Breast epithelium (tissue), 4 donors: Measurements from ENCODE around the gene PEX5L. TPM values are rescaled to one million over a fixed set of nuclear protein-coding genes. Genes with fewer than 3 reads are reported as not detected.

Experiments used
- DNase-seq, 2 donors: peaks; one replicate each; pipeline ENCODE4 v3.0.0-alpha.2; 2019; ENCODE audit warnings: low spot score in 2 of 2
- H3K27ac ChIP-seq, 2 donors: fragments of 200-600 bp; sonication (generic) in 1 of 2; one replicate each; pipeline ENCODE4 v1.5.1; 2016 to 2019; ENCODE audit warnings: mild to moderate bottlenecking in 1 of 2
- H3K27me3 ChIP-seq, 2 donors: fragments of 200-600 bp; sonication (generic) in 1 of 2; one replicate each; pipeline versions ENCODE4 v1.5.1 to v1.6.0; 2017 to 2019; ENCODE audit warnings: control low read depth in 1 of 2, mild to moderate bottlenecking in 1 of 2
- H3K36me3 ChIP-seq: fragments of 200-600 bp; one replicate; pipeline ENCODE4 v1.5.1; 2019
- H3K4me1 ChIP-seq, 2 donors: fragments of 200-600 bp; sonication (generic); one replicate each; pipeline ENCODE4 v1.5.1; 2016 to 2019; ENCODE audit warnings: control low read depth in 1 of 2
- H3K4me3 ChIP-seq, 3 donors: fragments of 200-600 bp; sonication (generic); 1 replicate in 2 of 3; 2 replicates in 1 of 3; pipeline ENCODE4 v1.5.1; 2016 to 2019; ENCODE audit warnings: mild to moderate bottlenecking in 3 of 3, moderate library complexity in 2 of 3
- H3K9me3 ChIP-seq, 2 donors: fragments of 200-600 bp; sonication (generic) in 1 of 2; one replicate each; pipeline ENCODE4 v1.5.1; 2016 to 2019; ENCODE audit warnings: control low read depth in 1 of 2
- POLR2A ChIP-seq: fragments of 450-650 bp; IDR thresholded peaks from one replicate; pipeline ENCODE4 v1.6.1; 2016; ENCODE audit warnings: antibody characterized with exemption, mild to moderate bottlenecking, moderate library complexity
- POLR2AphosphoS5 ChIP-seq, 3 donors: sonication (generic); formaldehyde crosslinking; IDR thresholded peaks; one replicate each; pipeline ENCODE4 v1.6.1; 2017; ENCODE audit warnings: antibody characterized with exemption in 3 of 3
- intact Hi-C: fragments of 100-400 bp; cut with DNase I; formaldehyde crosslinking; loops from one replicate; pipeline ENCODE4 v1.15.1; 2023; ENCODE audit warnings: low total_unique reads
- total RNA-seq, 3 donors: library from RNA; depleted of rRNA; stranded (reverse); fragments of >200 nt; gene quantifications; one replicate each; pipeline ENCODE4 v1.1.0, GENCODE V29; 2016
- TF ChIP-seq, protein P1 (sequence below), 3 donors: fragments of 450-650 bp; IDR thresholded peaks; one replicate each; pipeline ENCODE4 v1.5.1; 2016 to 2017; ENCODE audit warnings: antibody characterized with exemption in 3 of 3, mild to moderate bottlenecking in 3 of 3, moderate library complexity in 3 of 3

Gene PEX5L
- total RNA-seq, 3 donors from 2014 or later: 0.48 to 3.3 (median 1.6) TPM

DNA sequence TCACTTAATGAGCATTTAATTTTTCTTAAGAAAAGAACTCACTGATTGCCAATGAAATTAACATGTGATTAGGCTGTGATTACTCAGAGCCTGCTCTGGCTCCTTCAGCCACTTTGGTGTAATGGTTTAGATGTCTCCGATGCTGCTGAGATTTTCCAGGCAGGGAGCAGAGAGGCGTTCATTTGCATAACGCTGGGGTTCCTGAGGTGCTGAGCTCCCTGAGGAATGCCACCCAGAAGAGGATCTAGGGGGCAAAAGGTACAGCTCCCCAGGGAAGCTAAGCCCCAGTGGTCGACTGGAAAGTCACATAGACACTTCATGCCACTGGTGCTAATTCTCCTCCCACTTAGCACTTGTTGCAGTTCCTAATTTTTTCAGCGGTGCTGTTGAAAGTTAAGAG is 264.4 kb downstream of the PEX5L start:
- TF ChIP-seq, protein P1, sequence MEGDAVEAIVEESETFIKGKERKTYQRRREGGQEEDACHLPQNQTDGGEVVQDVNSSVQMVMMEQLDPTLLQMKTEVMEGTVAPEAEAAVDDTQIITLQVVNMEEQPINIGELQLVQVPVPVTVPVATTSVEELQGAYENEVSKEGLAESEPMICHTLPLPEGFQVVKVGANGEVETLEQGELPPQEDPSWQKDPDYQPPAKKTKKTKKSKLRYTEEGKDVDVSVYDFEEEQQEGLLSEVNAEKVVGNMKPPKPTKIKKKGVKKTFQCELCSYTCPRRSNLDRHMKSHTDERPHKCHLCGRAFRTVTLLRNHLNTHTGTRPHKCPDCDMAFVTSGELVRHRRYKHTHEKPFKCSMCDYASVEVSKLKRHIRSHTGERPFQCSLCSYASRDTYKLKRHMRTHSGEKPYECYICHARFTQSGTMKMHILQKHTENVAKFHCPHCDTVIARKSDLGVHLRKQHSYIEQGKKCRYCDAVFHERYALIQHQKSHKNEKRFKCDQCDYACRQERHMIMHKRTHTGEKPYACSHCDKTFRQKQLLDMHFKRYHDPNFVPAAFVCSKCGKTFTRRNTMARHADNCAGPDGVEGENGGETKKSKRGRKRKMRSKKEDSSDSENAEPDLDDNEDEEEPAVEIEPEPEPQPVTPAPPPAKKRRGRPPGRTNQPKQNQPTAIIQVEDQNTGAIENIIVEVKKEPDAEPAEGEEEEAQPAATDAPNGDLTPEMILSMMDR (IDR thresholded peaks at IDR 0.05): no peak
- TF ChIP-seq POLR2A (no peak), POLR2AphosphoS5 (IDR thresholded peaks at IDR 0.05) (no peak)

GRCh38 chr3:179771797-179772196 is 264.9 kb downstream of the PEX5L start:
- no peak for DNase-seq
- no peak for TF ChIP-seq POLR2AphosphoS5 (IDR thresholded peaks at IDR 0.05)
- TF ChIP-seq, protein P1 (IDR thresholded peaks at IDR 0.05): no peak
- TF ChIP-seq POLR2A: no peak
- Histone ChIP-seq H3K27ac (no peak overlapping the region), H3K36me3 (no peaks in the 10 kb centered on the region), H3K27me3 (no peaks in the 10 kb centered on the region), H3K4me1 (no peaks in the 10 kb centered on the region), H3K9me3 (no peaks in the 10 kb centered on the region), H3K4me3 (no peak overlapping the region)
- intact Hi-C loops: loop anchor here (5.0 kb wide), 1 partner anchor 1516 kb away; no protein-coding TSS in a partner anchor

More for the DNA sequence above, 264.4 kb downstream of the PEX5L start:
- Histone ChIP-seq H3K27ac (no peak overlapping the region), H3K27me3 (no peaks in the 10 kb centered on the region), H3K36me3 (no peaks in the 10 kb centered on the region), H3K4me3 (no peak overlapping the region), H3K9me3 (no peaks in the 10 kb centered on the region), H3K4me1 (no peaks in the 10 kb centered on the region)
- no peak for DNase-seq
- intact Hi-C loops: loop anchor here (5.0 kb wide), 1 partner anchor 1515 kb away; no protein-coding TSS in a partner anchor

GRCh38 chr3:179769411-179770247 is 267.1 kb downstream of the PEX5L start:
- Histone ChIP-seq H3K4me3 (no peak overlapping the region), H3K27ac (no peak overlapping the region), H3K4me1 (no peaks in the 10 kb centered on the region), H3K36me3 (no peaks in the 10 kb centered on the region), H3K9me3 (no peaks in the 10 kb centered on the region), H3K27me3 (no peaks in the 10 kb centered on the region)
- DNase-seq: no peak
- intact Hi-C loops: loop anchor here (5.0 kb wide), 1 partner anchor 1518 kb away; no protein-coding TSS in a partner anchor
- TF ChIP-seq POLR2A (no peak), POLR2AphosphoS5 (IDR thresholded peaks at IDR 0.05) (no peak)
- TF ChIP-seq, protein P1 (IDR thresholded peaks at IDR 0.05): no peak

GRCh38 chr3:179768080-179768479 is 268.7 kb downstream of the PEX5L start:
- H3K4me1 ChIP-seq: no peaks in the 10 kb centered on the region
- no peak overlapping the region for H3K27ac ChIP-seq
- no peaks in the 10 kb centered on the region for H3K27me3 ChIP-seq
- H3K36me3 ChIP-seq: no peaks in the 10 kb centered on the region
- intact Hi-C loops: no loop called here
- H3K9me3 ChIP-seq: no peaks in the 10 kb centered on the region
- no peak for DNase-seq
- no peak overlapping the region for H3K4me3 ChIP-seq
- TF ChIP-seq, protein P1 (IDR thresholded peaks at IDR 0.05): no peak
- TF ChIP-seq POLR2AphosphoS5 (IDR thresholded peaks at IDR 0.05): no peak
- no peak for TF ChIP-seq POLR2A

GRCh38 chr3:179766416-179767133 is 270.2 kb downstream of the PEX5L start:
- Histone ChIP-seq H3K36me3 (no peaks in the 10 kb centered on the region), H3K27me3 (no peaks in the 10 kb centered on the region), H3K4me1 (no peaks in the 10 kb centered on the region), H3K4me3 (no peak overlapping the region), H3K27ac (no peak overlapping the region), H3K9me3 (no peaks in the 10 kb centered on the region)
- intact Hi-C loops: no loop called here
- DNase-seq: no peak
- TF ChIP-seq, protein P1 (IDR thresholded peaks at IDR 0.05): no peak
- no peak for TF ChIP-seq POLR2AphosphoS5 (IDR thresholded peaks at IDR 0.05)
- TF ChIP-seq POLR2A: no peak
